GM10266 (cell line): ENCODE data around the gene STAC.
"Not testable (repeated sequence)": the region's sequence is repeated elsewhere in the genome, so short reads cannot be mapped to it uniquely, and the experiment has no call there.

ENCODE experiments used
- DNase-seq: peaks from one replicate; pipeline ENCODE4 v3.0.0; 2012; ENCODE audit errors: extremely low spot score
- TF ChIP-seq, protein P1 (sequence below): IDR thresholded peaks from 2 replicates; pipeline ENCODE4 v1.5.1; 2012; ENCODE audit warnings: mild to moderate bottlenecking, low read depth; ENCODE audit not compliant: control insufficient read depth, insufficient read depth; ENCODE audit errors: missing control alignments

The STAC gene

DNA sequence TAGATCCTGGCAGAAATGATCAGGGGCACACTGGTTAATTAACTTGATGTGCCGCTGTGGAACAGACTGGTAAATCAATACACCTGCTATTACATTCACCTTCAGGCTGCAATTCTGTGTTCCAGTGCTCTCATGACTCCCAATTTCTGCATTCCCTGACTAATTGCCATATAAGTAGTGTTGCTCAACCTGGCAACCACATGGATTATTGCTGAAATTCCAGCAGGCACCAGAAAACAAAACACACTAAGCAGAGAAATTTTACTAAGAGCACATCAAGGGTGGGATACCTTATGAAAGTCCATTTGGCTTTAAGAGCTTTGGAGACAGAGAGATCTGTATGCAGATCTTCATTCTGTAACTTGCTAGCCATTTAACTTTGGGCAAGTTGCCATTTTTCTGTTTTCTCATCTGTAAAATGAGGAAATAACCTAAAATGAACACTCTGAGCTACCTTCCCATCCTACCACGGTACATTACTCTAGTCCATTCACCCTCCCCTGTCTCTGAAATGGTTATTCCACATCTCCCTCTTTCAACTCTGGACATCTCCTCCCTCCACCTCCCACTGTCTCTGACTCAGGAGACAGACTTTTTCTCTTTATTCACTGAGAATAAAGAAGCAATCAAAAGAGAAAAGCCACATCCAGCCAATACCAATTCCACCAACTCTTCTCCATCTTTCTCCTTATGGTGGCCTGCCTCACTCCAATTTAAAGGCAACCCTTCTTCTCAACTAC is 54.6 kb downstream of the STAC start:
- TF ChIP-seq, protein P1, sequence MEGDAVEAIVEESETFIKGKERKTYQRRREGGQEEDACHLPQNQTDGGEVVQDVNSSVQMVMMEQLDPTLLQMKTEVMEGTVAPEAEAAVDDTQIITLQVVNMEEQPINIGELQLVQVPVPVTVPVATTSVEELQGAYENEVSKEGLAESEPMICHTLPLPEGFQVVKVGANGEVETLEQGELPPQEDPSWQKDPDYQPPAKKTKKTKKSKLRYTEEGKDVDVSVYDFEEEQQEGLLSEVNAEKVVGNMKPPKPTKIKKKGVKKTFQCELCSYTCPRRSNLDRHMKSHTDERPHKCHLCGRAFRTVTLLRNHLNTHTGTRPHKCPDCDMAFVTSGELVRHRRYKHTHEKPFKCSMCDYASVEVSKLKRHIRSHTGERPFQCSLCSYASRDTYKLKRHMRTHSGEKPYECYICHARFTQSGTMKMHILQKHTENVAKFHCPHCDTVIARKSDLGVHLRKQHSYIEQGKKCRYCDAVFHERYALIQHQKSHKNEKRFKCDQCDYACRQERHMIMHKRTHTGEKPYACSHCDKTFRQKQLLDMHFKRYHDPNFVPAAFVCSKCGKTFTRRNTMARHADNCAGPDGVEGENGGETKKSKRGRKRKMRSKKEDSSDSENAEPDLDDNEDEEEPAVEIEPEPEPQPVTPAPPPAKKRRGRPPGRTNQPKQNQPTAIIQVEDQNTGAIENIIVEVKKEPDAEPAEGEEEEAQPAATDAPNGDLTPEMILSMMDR, result no peak
- DNase-seq, result no peak

DNA sequence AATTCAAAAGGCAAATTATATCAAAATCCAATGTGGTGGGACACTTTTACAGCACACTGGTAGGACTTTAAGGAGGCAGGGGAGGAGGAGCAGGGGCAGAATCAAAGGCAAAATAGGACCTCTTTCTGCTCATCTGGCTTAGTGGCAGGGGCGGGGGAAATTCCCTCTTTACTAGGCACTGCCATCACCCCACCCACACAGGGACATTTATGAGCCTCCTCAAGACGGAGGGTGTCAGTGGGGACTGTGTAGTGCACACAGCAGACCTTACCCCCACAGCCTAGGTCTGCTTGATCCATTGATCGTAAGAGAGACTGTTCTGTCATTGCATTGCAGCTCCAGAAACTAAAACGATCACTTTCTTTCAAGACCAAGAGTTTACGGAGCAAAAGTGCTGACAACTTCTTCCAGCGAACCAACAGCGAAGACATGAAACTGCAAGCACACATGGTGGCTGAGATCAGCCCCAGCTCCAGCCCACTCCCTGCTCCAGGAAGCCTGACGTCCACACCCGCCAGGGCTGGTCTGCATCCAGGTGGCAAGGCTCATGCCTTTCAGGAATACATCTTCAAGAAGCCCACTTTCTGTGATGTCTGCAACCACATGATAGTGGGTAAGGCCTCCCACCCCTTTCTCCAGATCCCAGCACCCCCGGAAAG is 62.9 kb downstream of the STAC start:
- DNase-seq, result no peak
- TF ChIP-seq, protein P1, result no peak

GRCh38 chr3:36444909-36445308 is 64.6 kb downstream of the STAC start:
- TF ChIP-seq, protein P1, result no peak
- DNase-seq, result no peak

- DNase-seq, result no peak
- TF ChIP-seq, protein P1, result no peak
Observed at GRCh38 chr3:36446276-36446675, 66.0 kb downstream of the STAC start.

DNA sequence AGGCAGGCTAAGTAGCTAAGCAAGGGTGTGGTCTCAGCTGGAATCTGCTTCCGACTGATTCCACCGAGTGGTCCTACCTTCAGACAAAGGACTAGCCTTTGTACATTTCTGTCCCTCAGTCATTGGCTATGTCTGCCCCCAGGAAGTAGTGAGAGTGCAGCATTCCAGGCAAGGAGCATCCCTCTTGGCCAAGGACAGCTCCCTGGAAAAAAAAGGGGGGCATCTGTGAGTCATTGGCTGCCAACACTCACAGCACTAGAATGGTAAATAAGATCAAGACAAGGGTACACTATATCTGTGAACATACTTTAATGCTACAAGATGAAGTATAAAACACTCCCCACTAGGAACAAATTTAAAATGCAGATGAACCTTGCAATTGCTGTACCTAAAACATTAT is 66.8 kb downstream of the STAC start:
- TF ChIP-seq, protein P1, result no peak
- DNase-seq, result no peak

GRCh38 chr3:36451816-36452215 is 71.5 kb downstream of the STAC start:
- TF ChIP-seq, protein P1, result no peak
- no peak for DNase-seq

- DNase-seq, result not testable (repeated sequence)
Observed at GRCh38 chr3:36453213-36453612, 72.9 kb downstream of the STAC start.

DNA sequence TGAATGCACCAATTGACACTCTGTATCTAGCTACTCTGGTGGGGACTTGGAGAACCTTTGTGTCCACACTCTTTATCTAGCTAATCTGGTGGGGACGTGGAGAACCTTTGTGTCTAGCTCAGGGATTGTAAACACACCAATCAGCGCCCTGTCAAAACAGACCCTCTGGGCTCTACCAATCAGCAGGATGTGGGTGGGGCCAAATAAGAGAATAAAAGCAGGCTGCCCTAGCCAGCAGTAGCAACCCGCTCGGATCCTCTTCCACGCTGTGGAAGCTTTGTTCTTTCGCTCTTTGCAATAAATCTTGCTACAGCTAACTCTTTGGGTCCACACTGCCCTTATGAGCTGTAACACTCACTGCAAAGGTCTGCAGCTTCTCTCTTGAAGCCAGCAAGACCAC is 73.6 kb downstream of the STAC start:
- not testable (repeated sequence) for DNase-seq
